GM18909 (cell line): ENCODE results near the gene LRP3.

Source experiments
- ATAC-seq: cut with Tn5 transposase; IDR thresholded peaks from one replicate; pipeline ENCODE4 v1.9.1; 2021; ENCODE audit warnings: mild to moderate bottlenecking; ENCODE audit not compliant: unreplicated experiment, poor library complexity

LRP3 gene

GRCh38 chr19:33233056-33233873, 39.1 kb downstream of the LRP3 start:
- no peak for ATAC-seq

DNA sequence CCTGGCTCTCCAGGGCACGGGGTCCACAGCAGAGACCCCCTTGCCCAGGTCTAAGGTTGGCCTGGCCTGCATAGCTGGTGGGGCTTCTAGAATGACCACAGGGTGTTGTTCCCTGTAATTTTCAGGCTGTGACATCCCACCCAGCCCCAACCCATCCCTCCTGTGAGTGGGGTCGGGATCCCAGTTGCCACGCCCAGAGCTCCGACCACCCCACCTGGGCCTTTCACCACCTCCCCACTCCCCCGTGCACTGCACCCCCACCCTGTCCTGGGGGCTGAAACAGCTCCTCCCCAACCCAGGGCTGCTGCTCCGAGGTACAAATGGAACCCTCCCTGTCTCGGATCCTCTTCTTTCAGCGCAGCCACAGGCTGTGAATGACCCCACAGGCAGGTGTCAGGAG, 40.0 kb downstream of the LRP3 start:
- no peak for ATAC-seq

DNA sequence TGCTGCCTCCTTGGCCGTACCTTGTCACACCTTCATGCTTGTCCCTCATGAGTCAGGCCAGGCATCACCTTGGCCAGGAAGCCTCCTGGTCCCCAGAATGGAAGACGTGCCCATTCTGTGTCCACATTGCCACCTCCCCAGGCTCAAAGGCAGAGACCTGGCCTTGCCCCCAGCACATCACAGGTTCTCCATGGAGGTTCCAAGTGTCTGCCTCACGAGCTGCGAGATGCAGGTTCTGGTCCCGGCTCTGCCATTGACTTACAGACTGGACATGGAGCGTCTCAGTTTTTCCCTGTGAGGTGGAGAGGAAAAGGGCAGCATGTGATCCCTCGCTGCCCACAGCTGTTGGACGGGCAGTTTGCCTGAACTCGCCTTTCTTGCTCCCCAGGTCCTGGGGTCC, 40.6 kb downstream of the LRP3 start:
- ATAC-seq = no peak

- ATAC-seq = peak; percentile 88
Observed at GRCh38 chr19:33235269-33235995, 41.3 kb downstream of the LRP3 start.

- ATAC-seq = no peak
Observed at GRCh38 chr19:33235996-33236350, 41.8 kb downstream of the LRP3 start.

DNA sequence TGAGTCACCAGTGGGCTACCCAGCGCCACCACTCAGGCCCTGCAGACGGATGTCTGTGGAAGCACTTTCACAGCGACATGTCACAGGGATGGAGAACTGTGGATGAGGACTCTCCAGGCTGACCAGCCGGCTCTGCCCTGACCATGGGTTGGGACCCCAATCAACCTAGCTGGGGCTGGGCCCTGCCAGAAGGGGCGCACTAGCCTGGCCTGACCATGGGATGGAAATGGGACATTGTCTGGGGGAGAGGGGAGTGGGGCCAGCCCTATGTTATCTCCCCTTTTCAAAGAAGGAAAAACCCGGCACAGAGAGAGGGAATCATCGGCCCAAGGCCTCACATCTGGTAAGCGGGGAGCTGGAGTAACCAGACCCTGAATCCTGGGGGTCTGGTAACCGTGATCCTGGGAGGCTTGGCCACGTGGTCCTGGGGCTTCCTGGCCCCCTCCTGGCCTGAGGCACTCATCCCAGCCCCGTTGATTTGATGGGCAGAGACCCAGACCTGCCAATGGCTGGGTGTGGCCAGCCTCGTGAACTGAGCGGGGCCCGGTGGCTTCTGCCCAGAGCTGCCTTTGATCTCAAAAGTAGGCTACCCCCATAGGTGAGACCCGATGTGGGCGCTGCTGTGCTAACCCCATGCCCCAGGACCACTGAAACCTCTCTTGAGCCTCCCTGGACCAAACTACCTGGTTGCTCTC, 42.7 kb downstream of the LRP3 start:
- no peak for ATAC-seq

DNA sequence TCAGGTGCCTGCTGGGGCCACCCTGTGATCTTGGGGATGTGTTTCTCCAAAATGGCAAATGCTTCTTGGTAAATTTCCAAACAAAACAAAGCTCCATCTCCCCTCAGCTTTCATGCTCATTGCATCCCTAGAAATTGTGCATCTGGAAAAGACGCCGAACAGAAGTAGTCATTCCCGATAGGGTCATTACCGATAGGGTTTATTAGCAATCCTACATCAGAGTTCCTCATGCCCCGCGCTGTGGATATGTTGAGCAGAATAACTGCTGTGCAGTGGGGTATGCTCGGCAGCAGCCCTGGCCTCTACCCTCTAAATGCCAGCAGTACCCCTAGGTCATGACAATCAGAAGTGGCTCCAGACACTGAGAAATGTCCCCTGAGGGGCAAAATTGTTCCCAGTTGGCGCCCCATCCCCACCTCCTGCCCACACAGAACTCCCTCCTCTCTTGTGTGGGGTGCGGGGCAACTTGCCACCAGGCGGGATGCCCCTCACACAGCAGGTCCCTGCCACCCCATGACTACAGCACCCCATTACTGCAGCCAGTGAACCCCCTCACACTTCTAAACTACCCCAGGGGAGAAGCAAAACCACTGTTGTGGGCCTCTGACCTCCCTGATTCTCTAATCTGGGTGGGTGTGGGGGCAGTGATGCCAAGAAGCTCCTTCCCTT, 44.5 kb downstream of the LRP3 start:
- no peak for ATAC-seq

- ATAC-seq = no peak
Observed at GRCh38 chr19:33239223-33239975, 45.3 kb downstream of the LRP3 start.

GRCh38 chr19:33240181-33240771, 46.1 kb downstream of the LRP3 start:
- ATAC-seq = no peak

DNA sequence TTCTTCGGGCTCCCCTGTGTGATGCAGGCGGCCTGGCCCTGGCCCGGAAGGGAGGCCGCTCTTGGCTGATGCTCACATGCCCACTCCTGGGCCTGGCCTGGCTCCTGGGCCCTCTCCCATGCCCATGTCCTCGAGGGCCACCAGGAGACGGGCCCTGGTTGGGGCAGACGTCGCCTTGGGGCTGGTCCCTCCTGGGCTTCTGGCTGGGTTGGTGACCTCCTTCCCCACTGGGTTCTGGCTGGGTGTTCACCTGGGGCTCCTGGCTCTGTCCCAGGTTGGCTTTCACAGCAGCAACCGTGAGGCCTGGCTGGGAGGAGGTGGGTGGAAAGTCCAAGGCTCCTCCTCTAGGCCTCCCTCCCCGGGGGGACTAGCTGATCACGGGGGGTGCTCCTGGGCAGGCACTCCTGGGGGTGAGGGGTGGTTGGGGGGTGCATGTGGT, 47.0 kb downstream of the LRP3 start:
- ATAC-seq = no peak

- ATAC-seq = no peak
Observed at GRCh38 chr19:33241530-33242101, 47.5 kb downstream of the LRP3 start.

DNA sequence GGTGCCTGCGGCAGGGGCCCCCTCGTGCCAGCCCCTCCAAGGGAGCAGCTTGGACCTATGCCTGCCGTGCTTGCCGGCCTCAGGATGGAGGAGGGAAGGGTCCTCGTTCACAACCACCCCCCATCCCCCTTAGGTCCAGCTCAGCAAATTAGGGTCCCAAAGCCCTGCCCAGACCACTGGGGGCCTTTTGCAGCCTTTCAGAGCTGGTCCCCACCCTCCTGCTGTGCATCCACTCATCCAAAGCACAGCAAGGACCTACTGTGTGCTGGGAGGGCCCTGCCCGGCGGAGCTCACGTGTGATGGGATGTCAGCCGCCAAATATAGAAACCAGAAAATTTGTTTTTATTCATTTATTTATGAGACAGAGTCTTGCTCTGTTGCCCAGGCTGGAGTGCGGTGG, 48.0 kb downstream of the LRP3 start:
- no peak for ATAC-seq

DNA sequence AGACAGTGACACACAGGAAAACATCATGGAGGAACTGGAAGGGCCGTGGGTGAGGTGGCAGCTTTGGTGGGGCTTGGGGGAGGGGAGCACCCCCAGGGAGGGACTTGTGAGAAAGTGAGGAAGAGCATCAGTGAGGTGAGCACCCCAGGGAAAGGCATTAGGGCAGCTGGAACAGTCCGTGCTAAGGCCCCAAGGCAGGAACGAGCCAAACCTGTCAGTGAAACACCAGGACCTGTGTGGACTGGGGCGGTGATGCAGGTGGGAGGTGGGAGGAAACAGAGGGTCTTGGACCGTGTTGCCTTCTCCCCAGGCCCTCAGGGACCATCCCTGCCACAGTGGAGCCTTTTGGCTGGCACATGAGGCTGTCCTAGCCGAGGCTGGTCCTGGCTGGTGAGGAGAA, 48.8 kb downstream of the LRP3 start:
- no peak for ATAC-seq

GRCh38 chr19:33245948-33246708, 52.0 kb downstream of the LRP3 start:
- ATAC-seq = no peak

- no peak for ATAC-seq
Observed at GRCh38 chr19:33246709-33247440, 52.7 kb downstream of the LRP3 start.

DNA sequence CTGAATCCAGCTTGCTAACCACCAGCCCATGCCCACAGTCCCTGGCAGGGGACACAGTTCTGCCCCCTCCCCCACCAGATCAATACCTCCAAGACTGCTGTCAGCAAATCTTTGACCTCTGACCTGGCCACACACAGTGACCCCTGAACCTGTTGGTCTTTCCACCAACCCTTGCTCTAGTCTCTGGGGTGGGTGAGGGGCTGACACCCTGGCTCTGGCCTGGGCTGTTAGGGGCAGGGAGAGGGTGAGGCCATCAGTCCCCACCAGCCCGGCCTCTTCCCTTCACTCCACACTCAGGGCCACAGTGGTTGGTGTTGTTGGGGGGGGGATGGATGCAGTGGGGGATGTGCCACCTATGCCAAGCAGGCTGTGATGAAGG, 53.3 kb downstream of the LRP3 start:
- no peak for ATAC-seq

- ATAC-seq = no peak
Observed at GRCh38 chr19:33248104-33248503, 54.0 kb downstream of the LRP3 start.

- no peak for ATAC-seq
Observed at GRCh38 chr19:33248553-33248953, 54.4 kb downstream of the LRP3 start.
